ENCODE measurements around the gene CASP12.

Gene CASP12

GRCh38 chr11:104858882-104859775 lies 39.1 kb downstream of the CASP12 start:
- TF ChIP-seq CTCF (IDR thresholded peaks at IDR 0.05; ENCODE audit: control extremely low read depth, extremely low read depth, low read depth, missing control alignments): no peak
- DNase-seq (ENCODE audit: extremely low spot score): peak; percentile 17
- ChIA-PET POLR2A (no interaction called here), CTCF (no interaction called here)

- TF ChIP-seq CTCF (IDR thresholded peaks at IDR 0.05; ENCODE audit: control extremely low read depth, extremely low read depth, low read depth, missing control alignments): no peak
- no peak for DNase-seq (ENCODE audit: extremely low spot score)
- POLR2A ChIA-PET: no interaction called here
- CTCF ChIA-PET: interaction anchor here (1.0 kb wide), 1 partner anchor 16 kb away, joined by 4 read pairs; no protein-coding TSS in a partner anchor
Measured at GRCh38 chr11:104856607-104857006, 41.7 kb downstream of the CASP12 start.

- ChIA-PET POLR2A (no interaction called here), CTCF (no interaction called here)
- TF ChIP-seq CTCF (IDR thresholded peaks at IDR 0.05; ENCODE audit: control extremely low read depth, extremely low read depth, low read depth, missing control alignments): no peak
- no peak for DNase-seq (ENCODE audit: extremely low spot score)
Measured at GRCh38 chr11:104855965-104856364, 42.3 kb downstream of the CASP12 start.

- ChIA-PET POLR2A (no interaction called here), CTCF (interaction anchor here (1.8 to 2.3 kb wide), 2 partner anchors 12 to 94 kb away, joined by 4 to 6 read pairs; no protein-coding TSS in a partner anchor)
- no peak for DNase-seq (ENCODE audit: extremely low spot score)
- no peak for TF ChIP-seq CTCF (IDR thresholded peaks at IDR 0.05; ENCODE audit: control extremely low read depth, extremely low read depth, low read depth, missing control alignments)
Measured at GRCh38 chr11:104853276-104853675, 45.0 kb downstream of the CASP12 start.

- no peak for TF ChIP-seq CTCF (IDR thresholded peaks at IDR 0.05; ENCODE audit: control extremely low read depth, extremely low read depth, low read depth, missing control alignments)
- CTCF ChIA-PET: interaction anchor here (1.8 to 2.3 kb wide), 2 partner anchors 13 to 94 kb away, joined by 4 to 6 read pairs; no protein-coding TSS in a partner anchor
- DNase-seq (ENCODE audit: extremely low spot score): no peak
- POLR2A ChIA-PET: no interaction called here
Measured at GRCh38 chr11:104852811-104853210, 45.4 kb downstream of the CASP12 start.

- DNase-seq (ENCODE audit: extremely low spot score): no peak
- TF ChIP-seq CTCF (IDR thresholded peaks at IDR 0.05; ENCODE audit: control extremely low read depth, extremely low read depth, low read depth, missing control alignments): no peak
- POLR2A ChIA-PET: no interaction called here
- CTCF ChIA-PET: no interaction called here
Measured at GRCh38 chr11:104846216-104846615, 52.0 kb downstream of the CASP12 start.

Measured in GM10248 (cell line).